Skeletal muscle cell (primary cell): ENCODE measurements around the gene DPYD.
"Not testable (repeated sequence)": the region's sequence is repeated elsewhere in the genome, so short reads cannot be mapped to it uniquely, and the experiment has no call there.

Source experiments
- DNase-seq: peaks from one replicate; pipeline ENCODE4 v3.0.0-alpha.2; 2010; ENCODE audit warnings: low read depth
- H3K4me3 ChIP-seq: 2 replicates; pipeline ENCODE4 v1.5.1; 2011; ENCODE audit warnings: low read depth, mild to moderate bottlenecking, control low read depth, low read length, moderate library complexity

DPYD gene

GRCh38 chr1:97356309-97356708 lies 564.5 kb downstream of the DPYD start:
- no peak overlapping the region for H3K4me3 ChIP-seq
- DNase-seq = no peak

GRCh38 chr1:97352936-97353382 lies 567.9 kb downstream of the DPYD start:
- no peak for DNase-seq
- H3K4me3 ChIP-seq = no peak overlapping the region

GRCh38 chr1:97351846-97352245 lies 569.0 kb downstream of the DPYD start:
- DNase-seq = no peak
- H3K4me3 ChIP-seq = no peak overlapping the region

- H3K4me3 ChIP-seq = no peak overlapping the region
- DNase-seq = peak; percentile 23
Observed at GRCh38 chr1:97350662-97351061, 570.2 kb downstream of the DPYD start.

GRCh38 chr1:97350241-97350640 lies 570.6 kb downstream of the DPYD start:
- DNase-seq = no peak
- no peak overlapping the region for H3K4me3 ChIP-seq

GRCh38 chr1:97349794-97350193 lies 571.0 kb downstream of the DPYD start:
- H3K4me3 ChIP-seq, DNase-seq: not testable (repeated sequence)

GRCh38 chr1:97348599-97349265 lies 572.1 kb downstream of the DPYD start:
- no peak overlapping the region for H3K4me3 ChIP-seq
- peak; percentile 31 for DNase-seq

GRCh38 chr1:97340951-97341350 lies 579.9 kb downstream of the DPYD start:
- peak; percentile 59 for DNase-seq
- H3K4me3 ChIP-seq = no peak overlapping the region

- H3K4me3 ChIP-seq = no peak overlapping the region
- no peak for DNase-seq
Observed at GRCh38 chr1:97338347-97338746, 582.5 kb downstream of the DPYD start.

GRCh38 chr1:97337250-97338030 lies 583.4 kb downstream of the DPYD start:
- DNase-seq = no peak

GRCh38 chr1:97334454-97334853 lies 586.4 kb downstream of the DPYD start:
- peak; percentile 72 for DNase-seq
- H3K4me3 ChIP-seq = no peak overlapping the region

More at GRCh38 chr1:97337250-97338030, 583.4 kb downstream of the DPYD start:
- no peak overlapping the region for H3K4me3 ChIP-seq

- DNase-seq = peak; percentile 48
- no peak overlapping the region for H3K4me3 ChIP-seq
Observed at GRCh38 chr1:97332716-97333115, 588.1 kb downstream of the DPYD start.

- no peak overlapping the region for H3K4me3 ChIP-seq
- no peak for DNase-seq
Observed at GRCh38 chr1:97331165-97331564, 589.7 kb downstream of the DPYD start.

GRCh38 chr1:97314685-97315084 lies 606.1 kb downstream of the DPYD start:
- no peak for DNase-seq
- no peak overlapping the region for H3K4me3 ChIP-seq

- DNase-seq = peak; percentile 14
- no peak overlapping the region for H3K4me3 ChIP-seq
Observed at GRCh38 chr1:97308131-97308530, 612.7 kb downstream of the DPYD start.

GRCh38 chr1:97307568-97307967 lies 613.3 kb downstream of the DPYD start:
- H3K4me3 ChIP-seq = no peak overlapping the region
- DNase-seq = no peak

GRCh38 chr1:97307151-97307550 lies 613.7 kb downstream of the DPYD start:
- no peak overlapping the region for H3K4me3 ChIP-seq
- no peak for DNase-seq

GRCh38 chr1:97306504-97306903 lies 614.3 kb downstream of the DPYD start:
- no peak overlapping the region for H3K4me3 ChIP-seq
- no peak for DNase-seq

GRCh38 chr1:97304366-97304765 lies 616.5 kb downstream of the DPYD start:
- H3K4me3 ChIP-seq = no peak overlapping the region
- DNase-seq = no peak

GRCh38 chr1:97298966-97299365 lies 621.9 kb downstream of the DPYD start:
- H3K4me3 ChIP-seq = no peak overlapping the region
- DNase-seq = no peak

- H3K4me3 ChIP-seq = no peak overlapping the region
- no peak for DNase-seq
Observed at GRCh38 chr1:97297611-97298010, 623.2 kb downstream of the DPYD start.
